ENCODE measurements around the gene ARHGEF3. TPM values are rescaled to one million over a fixed set of nuclear protein-coding genes. Genes with fewer than 3 reads are reported as not detected.
"Not testable (repeated sequence)": the region's sequence is repeated elsewhere in the genome, so short reads cannot be mapped to it uniquely, and the experiment has no call there.

Gene ARHGEF3
- total RNA-seq, 1 donor from 2014 or later, result 26.0 TPM

GRCh38 chr3:56737006-56737405 lies 64.7 kb downstream of the ARHGEF3 start:
- no peak for DNase-seq

- DNase-seq, result no peak
These were observed 69.6 kb downstream of the ARHGEF3 start for GRCh38 chr3:56732109-56732508.

DNA sequence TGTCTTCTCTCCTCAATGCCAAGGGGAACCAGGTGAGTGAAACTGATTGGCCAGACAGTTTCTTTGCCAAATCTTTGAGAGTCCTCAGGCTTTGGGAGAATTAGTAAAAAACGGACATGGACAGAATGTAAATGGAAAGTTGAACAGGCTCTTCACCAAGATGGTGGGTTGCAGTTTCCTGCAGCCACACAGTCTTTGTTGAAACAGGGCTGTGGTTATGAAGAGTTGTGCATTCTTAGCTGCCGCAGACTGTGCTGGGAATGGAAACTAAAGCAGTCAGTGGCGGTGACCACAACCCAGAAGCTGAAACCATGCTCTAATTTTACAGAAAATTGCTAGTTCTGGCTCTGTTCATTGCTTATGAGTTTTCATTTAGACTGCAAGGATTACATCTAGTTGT lies 76.6 kb downstream of the ARHGEF3 start:
- no peak for DNase-seq

DNA sequence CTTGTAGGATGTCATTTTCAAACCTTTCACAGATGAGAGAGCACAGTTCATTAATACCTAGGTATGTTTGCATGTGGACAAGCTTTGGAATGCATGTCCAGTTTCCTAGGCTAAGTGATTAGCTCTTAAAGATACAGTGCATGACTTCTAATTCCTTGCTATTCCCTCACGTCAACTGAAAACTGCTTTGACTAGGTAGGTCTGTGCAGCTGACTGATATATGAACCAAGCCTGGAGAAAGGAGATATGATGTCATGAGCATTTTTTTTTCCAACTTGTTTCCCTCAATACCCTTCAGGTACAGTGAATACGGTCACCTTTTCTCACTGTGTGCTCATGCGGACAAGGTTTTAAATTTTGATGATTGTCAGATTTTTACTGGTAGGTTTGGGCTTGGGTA lies 77.1 kb downstream of the ARHGEF3 start:
- no peak for DNase-seq

GRCh38 chr3:56720849-56721248 lies 80.9 kb downstream of the ARHGEF3 start:
- no peak for DNase-seq

DNA sequence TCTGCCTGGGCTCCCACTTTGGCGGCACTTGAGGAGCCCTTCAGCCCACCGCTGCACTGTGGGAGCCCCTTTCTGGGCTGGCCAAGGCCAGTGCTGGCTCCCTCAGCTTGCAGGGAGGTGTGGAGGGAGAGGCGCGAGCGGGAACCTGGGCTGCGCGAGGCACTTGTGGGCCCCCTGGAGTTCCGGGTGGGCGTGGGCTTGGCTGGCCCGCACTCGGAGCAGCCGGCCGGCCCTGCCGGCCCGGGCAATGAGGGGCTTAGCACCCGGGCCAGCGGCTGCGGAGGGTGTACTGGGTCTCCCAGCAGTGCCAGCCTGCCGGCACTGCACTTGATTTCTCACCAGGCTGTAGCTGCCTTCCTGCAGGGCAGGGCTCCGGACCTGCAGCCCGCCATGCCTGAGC lies 82.9 kb downstream of the ARHGEF3 start:
- not testable (repeated sequence) for DNase-seq

- DNase-seq, result no peak
These were observed 90.4 kb downstream of the ARHGEF3 start for GRCh38 chr3:56711344-56711743.

- not testable (repeated sequence) for DNase-seq
These were observed 94.3 kb downstream of the ARHGEF3 start for GRCh38 chr3:56707412-56707811.

DNA sequence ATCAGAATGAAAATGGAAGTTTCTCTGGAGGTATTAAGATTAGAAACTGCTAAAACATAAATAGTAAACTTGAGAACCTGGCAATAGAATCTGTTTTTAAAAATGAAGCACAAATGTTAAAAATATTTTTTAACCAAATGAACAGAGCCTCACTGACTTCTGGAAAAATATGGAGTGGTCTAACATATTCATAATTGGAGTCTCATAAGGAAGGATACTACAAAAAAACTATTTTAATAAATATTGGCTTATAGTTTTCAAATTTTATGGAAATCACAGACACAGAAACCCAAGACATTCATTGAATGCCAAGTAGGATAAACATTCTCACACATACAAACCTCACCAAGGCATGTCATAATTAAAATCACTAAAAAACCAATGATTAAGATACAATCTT lies 95.1 kb downstream of the ARHGEF3 start:
- no peak for DNase-seq

DNA sequence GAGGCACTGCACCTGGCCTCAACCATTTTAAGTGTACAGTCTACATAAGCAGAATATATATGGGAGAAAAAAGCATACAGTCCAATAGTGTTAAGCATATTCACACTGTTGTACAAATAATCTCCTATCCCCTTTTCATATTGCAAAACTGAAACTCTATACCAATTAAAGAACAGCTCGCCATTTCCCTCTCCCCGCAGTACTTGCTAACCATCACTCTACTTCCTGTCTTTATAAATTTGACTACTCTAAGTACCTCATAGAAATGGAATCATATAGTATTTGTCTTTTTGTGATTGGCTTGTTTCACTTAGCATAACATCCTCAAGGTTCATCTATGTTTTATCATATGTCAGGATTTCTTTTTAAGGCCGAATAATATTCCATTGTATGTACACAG lies 97.0 kb downstream of the ARHGEF3 start:
- no peak for DNase-seq

DNA sequence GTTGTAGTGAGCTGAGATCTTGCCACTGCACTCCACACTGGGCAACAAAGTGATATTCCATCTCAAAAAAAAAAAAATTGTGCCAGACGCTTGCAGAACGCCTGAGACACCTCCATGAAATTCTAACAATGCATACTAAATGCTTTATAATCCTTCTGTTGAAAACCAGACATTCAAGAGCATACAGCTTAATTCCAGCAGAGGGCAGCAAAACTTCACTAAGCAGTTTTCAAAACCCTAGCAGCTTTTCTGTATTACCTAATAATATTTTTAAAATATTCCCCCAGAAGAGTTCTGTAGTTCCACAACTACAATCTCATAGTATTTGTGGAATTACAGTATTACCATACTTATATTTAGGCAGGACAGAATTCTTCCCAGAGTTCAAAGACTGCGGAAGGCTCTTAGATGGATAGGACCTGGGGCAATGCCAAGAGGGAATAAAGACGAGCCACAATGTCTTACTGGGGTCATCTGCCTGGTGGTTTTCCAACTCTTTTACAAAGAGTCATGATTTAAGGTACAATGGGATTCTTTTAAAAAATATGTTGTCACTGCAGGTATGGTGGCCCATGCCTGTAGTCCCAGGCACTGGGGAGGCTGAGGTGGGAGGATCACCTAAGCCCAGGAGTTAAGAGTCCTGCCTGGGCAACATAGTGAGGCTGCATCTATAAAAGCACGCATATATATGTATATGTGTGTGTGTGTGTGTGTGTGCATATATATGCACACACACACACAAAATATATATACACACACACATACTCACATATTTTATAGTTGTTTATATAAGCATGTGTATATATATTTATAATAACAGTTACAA lies 99.0 kb downstream of the ARHGEF3 start:
- DNase-seq, result peak; percentile 62

- DNase-seq, result no peak
These were observed 101.6 kb downstream of the ARHGEF3 start for GRCh38 chr3:56700151-56700550.

- DNase-seq, result no peak
These were observed 106.7 kb downstream of the ARHGEF3 start for GRCh38 chr3:56694867-56695683.

DNA sequence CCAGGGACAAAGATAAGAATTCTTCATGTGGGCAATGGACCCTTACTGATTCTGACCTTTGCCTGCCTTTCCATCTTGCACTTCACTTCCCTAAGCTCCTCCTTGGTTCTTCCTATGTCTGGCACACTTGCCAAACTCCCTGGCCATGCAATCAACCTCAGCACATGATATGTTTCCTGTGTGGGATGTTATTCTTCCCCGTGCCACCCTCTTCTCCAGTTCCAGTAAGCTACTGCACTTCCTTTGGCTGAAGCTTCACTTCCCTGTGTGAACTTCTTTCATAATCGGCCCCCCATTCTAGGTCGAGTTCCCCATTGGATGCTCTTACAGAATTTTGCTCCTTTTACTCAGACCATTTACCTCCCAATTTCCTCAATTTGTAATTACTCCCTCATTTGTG lies 108.0 kb downstream of the ARHGEF3 start:
- no peak for DNase-seq

GRCh38 chr3:56692520-56693433 lies 109.0 kb downstream of the ARHGEF3 start:
- DNase-seq, result not testable (repeated sequence)

DNA sequence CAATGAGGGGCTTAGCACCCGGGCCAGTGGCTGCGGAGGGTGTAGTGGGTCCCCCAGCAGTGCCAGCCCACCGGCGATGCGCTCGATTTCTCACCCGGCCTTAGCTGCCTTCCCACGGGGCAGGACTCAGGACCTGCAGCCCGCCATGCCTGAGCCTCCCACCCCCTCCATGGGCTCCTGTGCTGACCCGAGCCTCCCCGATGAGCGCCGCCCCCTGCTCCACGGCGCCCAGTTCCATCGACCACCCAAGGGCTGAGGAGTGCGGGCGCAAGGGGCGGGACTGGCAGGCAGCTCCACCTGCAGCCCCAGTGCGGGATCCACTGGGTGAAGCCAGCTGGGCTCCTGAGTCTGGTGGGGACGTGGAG lies 109.8 kb downstream of the ARHGEF3 start:
- DNase-seq, result not testable (repeated sequence)

DNA sequence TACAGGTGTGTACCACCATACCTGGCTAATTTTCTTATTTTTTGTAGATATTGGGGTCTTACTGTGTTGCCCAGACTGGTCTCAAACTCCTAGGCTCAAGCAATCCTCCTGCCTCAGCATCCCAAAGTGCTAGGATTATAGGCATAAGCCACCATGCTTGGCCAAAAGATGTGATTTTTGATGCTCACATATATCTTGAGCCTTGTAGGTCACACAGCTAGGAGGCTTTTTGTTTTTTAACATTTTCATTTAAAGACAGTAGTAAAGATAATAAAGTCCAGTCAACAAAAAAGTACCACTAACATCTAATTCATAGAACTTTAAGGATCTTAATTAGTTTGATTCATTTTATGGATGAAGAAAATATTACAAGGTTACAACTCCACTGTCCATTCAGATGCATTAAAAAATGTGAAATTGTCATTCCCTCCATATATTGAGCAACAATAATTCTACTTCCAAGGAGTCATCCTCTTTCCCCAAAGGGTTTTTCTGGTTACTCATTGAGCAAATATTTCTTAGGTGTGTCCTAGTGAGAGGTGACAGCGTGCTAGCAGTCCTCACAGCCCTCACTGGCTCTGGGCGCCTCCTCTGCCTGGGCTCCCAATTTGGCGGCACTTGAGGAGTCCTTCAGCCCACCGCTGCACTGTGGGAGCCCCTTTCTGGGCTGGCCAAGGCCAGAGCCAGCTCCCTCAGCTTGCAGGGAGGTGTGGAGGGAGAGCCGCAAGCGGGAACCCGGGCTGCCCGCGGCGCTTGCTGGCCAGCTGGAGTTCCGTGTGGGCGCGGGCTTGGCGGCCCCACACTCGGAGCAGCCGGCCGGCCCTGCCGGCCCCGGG lies 110.4 kb downstream of the ARHGEF3 start:
- no peak for DNase-seq

GRCh38 chr3:56689303-56689702 lies 112.4 kb downstream of the ARHGEF3 start:
- no peak for DNase-seq

DNA sequence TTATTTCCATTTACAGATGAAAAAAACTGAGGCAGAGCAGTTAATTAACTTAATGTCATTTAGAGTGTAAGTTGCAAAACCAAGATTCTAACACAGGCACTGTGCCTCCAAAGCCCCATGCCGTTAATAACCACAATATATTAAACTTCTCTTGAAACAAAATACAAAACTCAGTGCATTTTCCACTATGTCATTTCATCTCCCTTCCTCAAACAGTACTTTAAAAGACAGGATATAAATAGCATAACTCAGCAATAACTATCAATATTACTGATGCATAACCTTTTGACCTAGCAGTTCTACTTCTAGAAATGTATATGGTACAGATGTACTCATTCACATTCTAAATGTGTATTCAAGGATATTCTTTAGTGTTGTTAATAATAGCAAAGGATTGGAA lies 113.6 kb downstream of the ARHGEF3 start:
- no peak for DNase-seq

- DNase-seq, result no peak
These were observed 117.7 kb downstream of the ARHGEF3 start for GRCh38 chr3:56684029-56684428.

DNA sequence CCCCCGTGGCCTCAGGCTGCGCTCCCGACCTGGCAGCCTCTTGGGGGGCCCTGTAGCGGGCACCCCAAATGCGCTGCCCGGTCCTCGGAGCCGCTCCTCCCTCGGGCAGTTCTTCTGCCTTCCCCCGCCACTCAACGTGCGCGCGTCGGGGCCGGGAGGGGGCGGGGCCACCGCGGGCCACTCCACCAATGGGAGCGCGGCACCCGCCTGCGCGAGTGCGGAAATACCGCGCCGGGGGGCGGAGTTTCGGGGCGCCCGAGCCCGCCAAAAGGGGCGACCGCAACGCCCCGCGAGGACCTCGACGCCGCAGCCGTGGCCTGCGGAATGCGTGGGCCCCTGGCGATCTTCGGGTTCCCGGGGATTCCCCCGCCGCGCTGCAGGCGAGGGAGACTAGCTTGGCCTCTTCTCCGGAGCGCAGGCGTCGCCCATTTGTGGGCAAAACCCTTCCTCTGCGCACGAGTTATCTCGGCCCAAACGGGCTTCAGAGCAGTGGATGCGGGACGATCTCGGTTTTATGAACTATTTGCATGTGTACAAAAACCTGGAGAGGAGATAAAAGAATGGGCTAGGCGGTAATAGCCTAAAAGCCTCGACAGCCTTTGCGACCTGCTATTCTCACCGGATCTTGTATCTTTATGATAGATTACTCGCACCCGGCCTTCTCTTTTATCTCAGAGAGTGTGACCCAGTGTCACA lies 118.5 kb downstream of the ARHGEF3 start, which contains the start of gene TASOR:
Gene TASOR, minus strand, starts transcription at position 144 of the 696 bp plus-strand sequence. CDS start 259 bp downstream, outside the sequence.
- DNase-seq, result peak; percentile 60

All from skin of body (tissue), 2 donors.